Fibroblast of skin of right quadriceps (primary cell): ENCODE data around the gene KRTAP9-9.
"Not testable (repeated sequence)": the region's sequence is repeated elsewhere in the genome, so short reads cannot be mapped to it uniquely, and the experiment has no call there.

ENCODE experiments used
- DNase-seq: peaks from one replicate; pipeline ENCODE4 v3.0.0-alpha.2; 2013

The KRTAP9-9 gene

DNA sequence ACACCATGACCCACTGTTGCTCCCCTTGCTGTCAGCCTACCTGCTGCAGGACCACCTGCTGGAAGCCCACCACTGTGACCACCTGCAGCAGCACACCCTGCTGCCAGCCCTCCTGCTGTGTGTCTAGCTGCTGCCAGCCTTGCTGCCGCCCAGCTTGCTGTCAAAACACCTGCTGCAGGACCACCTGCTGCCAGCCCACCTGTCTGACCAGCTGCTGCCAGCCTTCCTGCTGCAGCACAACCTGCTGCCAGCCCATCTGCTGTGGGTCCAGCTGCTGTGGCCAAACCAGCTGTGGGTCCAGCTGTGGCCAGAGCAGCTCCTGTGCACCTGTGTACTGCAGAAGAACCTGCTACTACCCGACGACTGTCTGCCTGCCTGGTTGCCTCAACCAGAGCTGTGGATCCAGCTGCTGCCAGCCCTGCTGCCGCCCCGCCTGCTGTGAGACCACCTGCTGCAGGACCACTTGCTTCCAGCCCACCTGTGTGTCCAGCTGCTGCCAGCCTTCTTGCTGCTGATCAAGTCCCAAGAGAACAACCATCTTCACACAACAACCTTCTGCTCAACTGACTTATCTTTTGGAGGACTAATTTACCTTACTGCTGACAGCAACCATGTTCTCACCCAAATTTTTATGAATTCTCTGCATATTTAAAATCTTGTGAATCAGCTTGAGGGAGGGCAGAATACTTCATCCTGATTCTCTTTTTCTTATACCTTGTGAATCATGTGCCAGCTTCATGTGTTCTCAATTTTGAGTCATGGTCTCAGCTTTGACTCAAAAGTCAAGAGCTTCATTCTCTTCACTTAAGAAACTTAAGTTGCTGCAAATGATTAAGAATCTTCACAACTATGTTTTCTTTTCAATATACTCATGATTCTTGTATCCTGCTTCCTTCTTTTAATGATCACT is at the start of gene KRTAP9-9:
KRTAP9-9 (plus strand) TSS at position 4 of the 910 bp plus-strand sequence.
- DNase-seq = peak; percentile 68

DNA sequence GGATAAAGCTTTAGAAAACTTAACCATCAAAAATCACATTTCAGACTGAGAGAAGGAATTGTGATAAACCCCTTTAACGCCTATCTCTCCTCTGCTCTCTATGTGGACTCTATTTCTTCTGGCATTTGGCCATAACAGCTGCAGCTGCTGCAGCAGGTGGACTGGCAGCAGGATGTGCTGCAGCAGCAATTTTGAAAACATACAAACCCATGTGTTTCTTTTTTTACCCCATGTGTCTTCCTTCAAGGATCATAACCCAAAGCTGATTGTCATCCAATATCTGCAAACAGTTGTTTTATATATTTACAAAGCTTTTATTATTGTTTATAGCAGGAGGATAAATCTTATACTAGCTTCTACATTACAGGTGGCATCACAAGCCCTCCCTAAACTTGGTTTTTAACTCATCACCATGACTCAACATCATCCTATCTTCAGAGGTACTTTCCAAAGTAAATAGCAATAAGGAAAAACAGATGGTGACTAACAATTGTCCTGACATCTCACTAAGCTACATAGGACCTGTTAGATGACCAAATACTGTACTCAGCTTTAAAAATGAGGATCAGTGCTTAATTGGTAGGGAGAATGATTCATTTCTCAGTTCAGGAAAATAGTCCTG is 43.2 kb upstream of the KRTAP9-9 start:
- DNase-seq = peak; percentile 39

DNA sequence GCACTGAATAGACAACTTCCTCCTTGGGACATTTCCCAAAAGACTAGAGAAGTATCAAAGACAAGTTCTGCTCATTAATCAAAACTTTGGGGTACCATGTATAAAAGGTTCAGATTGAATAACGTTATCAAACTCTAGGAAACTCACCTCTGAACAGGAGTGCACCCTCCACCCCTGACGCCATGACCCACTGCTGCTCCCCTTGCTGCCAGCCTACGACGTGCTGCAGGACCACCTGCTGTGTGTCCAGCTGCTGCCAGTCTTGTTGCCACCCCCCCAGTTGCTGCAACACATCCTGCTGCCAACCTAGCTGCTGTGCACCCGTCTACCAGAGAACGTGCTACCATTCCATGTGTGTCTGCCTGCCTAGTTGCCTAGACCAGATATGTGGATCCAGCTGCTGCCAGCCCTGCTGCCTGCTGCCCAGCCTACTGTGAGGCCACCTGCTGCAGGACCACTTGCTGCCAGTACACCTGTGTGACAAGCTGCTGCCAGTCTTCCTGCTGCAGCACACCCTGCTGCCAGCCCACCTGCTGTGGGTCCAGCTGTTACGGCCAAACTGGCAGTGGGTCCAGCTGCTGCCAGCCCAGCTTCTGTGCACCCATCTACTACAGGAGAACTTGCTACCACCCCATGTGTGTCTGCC is 42.5 kb upstream of the KRTAP9-9 start:
- no peak for DNase-seq

DNA sequence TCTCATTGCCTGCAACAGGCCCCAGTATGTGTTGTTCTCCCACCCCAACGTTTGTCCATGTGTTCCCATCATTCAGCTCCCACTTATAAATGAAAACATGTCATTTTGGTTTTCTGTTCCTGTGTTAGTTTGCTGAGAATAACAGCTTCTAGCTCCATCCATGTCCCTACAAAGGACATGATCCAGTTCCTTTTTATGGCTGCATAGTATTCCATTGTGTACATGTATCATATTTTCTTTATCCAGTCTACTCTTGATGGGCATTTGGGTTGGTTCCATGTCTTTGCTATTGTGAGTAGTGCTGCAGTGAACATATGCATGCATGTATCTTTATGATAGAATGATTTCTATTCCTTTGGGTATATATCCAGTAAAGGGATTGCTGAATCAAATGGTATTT is 39.5 kb upstream of the KRTAP9-9 start:
- no peak for DNase-seq

DNA sequence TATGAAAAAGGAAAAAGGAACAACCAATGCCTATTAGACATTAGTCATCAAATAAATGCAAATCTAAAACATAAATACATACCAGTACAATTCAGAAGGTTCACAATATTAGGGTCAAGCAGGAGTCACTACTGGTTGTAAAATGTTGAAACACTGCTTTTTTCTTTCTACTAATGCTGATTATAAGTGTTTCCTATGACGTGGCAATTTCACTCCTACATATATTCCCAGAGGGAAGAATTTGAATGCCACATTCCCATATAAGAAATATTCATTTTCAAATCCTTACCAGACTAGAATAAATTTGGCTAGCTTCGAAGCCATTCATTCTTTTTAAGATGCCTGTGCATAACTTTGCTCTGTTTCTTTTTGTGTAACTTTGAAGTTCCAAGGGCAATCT is 31.4 kb upstream of the KRTAP9-9 start:
- peak; percentile 15 for DNase-seq

DNA sequence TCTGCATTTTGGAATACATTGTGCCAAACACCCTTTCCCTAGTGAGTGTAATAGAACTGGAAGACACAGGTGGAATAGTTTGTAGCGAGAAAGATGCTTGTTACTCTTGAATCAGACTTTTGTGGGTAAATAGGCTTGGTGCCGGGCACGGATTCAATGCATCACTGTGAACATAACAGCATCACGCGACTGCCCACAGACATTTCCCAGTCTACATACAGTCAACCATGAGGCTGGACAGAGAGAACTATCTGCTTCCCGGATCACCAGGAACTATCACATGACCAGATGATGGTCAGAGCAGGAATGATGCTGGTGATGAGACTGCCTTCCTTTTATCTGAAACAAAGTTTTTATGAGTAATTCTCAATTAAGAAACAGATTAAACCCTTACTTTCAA is 29.1 kb upstream of the KRTAP9-9 start:
- DNase-seq = no peak

DNA sequence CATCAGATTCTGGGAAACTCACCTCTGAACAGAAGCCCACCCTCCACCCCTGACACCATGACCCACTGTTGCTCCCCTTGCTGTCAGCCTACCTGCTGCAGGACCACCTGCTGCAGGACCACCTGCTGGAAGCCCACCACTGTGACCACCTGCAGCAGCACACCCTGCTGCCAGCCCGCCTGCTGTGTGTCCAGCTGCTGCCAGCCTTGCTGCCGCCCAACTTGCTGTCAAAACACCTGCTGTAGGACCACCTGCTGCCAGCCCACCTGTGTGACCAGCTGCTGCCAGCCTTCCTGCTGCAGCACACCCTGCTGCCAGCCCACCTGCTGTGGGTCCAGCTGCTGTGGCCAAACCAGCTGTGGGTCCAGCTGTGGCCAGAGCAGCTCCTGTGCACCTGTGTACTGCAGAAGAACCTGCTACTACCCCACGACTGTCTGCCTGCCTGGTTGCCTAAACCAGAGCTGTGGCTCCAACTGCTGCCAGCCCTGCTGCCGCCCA is 28.5 kb upstream of the KRTAP9-9 start, which contains the start of gene KRTAP9-2:
KRTAP9-2 (plus strand) TSS at position 51 of the 498 bp plus-strand sequence; CDS start at position 58, 7 bp downstream.
- not testable (repeated sequence) for DNase-seq

DNA sequence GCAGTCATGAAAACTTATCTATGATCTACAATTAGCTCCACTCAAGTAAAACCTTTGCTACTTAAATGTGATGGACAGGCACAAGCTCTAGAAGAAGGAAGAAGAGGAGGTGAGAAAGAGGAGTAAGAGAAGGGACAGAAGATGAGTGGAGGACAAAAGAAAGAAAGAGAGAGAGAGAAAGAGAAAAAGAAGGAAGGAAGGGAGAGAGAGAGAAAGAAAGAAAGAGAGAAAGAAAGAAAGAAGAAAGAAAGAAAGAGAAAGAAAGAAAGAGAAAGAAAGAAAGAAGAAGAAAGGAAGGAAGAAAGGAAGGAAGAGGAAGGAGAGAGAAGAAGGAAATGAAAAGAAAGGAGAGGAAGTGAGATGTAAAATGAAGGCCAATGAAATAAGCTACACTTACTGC is 25.1 kb upstream of the KRTAP9-9 start:
- DNase-seq = no peak

DNA sequence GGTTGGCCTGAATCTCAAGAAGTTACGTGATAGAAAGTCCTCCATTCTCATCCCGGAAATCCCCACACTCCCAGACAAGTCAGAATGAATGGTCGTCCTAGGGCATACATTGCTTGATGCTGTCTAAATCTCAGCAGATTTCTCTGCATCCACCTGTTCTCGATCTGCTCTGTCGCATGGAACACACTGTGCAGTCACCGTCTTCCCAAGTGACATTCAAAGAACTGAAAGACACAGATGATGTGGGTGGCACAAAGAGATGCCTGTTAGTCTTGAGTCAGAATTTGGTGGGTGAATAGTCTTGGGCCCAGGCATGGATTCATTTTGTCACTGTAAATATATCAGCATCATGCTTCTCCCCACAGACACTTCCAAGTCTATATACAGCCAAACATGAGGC is 23.5 kb upstream of the KRTAP9-9 start:
- no peak for DNase-seq

DNA sequence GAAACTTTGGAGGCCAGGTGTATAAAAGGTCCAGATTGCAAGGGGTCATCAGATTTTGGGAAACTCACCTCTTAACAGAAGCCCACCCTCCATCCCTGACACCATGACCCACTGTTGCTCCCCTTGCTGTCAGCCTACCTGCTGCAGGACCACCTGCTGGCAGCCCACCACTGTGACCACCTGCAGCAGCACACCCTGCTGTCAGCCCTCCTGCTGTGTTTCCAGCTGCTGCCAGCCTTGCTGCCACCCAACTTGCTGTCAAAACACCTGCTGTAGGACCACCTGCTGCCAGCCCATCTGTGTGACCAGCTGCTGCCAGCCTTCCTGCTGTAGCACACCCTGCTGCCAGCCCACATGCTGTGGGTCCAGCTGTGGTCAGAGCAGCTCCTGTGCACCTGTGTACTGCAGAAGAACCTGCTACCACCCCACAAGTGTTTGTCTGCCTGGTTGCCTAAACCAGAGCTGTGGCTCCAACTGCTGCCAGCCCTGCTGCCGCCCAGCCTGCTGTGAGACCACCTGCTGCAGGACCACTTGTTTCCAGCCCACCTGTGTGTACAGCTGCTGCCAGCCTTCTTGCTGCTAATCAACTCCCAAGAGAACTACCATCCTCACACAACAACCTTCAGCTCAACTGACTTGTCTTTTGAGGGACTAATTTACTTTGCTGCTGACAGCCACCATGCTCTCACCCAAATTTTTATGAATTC is 22.6 kb upstream of the KRTAP9-9 start, which contains the start of gene KRTAP9-3:
KRTAP9-3 (plus strand) TSS at position 51 of the 707 bp plus-strand sequence; CDS start at position 104, 53 bp downstream.
- DNase-seq = not testable (repeated sequence)

DNA sequence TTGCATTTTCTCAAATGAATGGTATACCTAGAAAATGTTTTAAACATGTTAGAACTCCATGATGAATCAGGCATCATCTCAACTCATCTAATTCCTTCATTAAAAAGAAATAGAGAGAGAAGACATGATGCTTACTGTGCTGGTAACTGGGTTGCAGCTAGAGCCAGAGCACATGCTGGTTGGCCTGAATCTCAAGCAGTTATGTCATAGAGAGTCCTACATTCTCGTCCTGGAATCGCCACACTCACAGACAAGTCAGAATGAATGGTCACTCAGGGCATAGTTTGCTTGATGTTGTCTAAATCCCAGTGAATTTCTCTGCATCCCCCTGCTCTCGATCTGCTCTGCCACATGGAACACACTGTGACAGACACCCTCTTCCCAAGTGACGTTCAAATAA is 18.1 kb upstream of the KRTAP9-9 start:
- not testable (repeated sequence) for DNase-seq

DNA sequence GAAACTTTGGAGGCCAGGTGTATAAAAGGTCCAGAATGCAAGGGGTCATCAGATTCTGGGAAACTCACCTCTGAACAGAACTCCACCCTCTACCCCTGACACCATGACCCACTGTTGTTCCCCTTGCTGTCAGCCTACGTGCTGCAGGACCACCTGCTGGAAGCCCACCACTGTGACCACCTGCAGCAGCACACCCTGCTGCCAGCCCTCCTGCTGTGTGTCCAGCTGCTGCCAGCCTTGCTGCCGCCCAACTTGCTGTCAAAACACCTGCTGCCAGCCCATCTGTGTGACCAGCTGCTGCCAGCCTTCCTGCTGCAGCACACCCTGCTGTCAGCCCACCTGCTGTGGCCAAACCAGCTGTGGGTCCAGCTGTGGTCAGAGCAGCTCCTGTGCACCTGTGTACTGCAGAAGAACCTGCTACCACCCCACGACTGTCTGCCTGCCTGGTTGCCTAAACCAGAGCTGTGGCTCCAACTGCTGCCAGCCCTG is 17.2 kb upstream of the KRTAP9-9 start, which contains the start of gene KRTAP9-8:
KRTAP9-8 (plus strand) TSS at position 51 of the 489 bp plus-strand sequence; CDS start at position 104, 53 bp downstream.
- DNase-seq = not testable (repeated sequence)

DNA sequence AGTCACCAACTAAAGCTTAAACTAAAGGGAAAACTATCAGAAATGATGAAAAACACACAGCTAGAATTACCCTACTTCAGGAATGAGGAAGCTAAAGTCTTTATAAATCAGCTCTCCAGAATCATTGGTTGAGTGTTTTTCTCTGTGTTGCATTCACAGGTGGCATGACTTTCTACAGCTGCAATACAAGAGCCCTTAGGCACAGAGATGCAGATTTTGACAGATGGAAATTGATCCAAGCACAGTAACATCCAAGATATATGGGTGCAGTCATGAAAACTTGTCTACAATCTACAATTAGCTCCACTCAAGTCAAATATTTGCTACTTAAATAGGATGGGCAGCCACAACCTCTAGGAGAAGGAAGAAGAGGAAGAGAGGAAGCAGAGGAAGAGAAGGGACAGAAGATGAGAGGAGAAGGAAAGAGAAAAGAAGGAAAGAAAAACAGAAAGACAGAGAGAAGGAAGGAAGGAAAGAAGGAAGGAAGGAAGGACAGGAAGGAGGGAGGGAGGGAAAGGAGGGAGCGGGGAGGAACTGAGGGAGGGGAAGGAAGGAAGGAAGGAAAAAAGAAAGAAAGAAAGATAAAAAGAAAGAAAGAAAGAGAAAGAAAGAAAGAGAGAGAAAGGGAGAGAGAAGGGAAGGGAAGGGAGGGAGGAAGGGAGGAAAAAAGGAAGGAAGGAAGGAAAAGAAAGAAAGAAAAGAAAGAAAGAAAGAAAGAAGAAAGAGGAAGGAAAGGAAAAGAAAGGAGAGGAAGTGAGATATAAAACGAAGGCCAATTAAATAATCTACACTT is 8.0 kb upstream of the KRTAP9-9 start:
- not testable (repeated sequence) for DNase-seq

DNA sequence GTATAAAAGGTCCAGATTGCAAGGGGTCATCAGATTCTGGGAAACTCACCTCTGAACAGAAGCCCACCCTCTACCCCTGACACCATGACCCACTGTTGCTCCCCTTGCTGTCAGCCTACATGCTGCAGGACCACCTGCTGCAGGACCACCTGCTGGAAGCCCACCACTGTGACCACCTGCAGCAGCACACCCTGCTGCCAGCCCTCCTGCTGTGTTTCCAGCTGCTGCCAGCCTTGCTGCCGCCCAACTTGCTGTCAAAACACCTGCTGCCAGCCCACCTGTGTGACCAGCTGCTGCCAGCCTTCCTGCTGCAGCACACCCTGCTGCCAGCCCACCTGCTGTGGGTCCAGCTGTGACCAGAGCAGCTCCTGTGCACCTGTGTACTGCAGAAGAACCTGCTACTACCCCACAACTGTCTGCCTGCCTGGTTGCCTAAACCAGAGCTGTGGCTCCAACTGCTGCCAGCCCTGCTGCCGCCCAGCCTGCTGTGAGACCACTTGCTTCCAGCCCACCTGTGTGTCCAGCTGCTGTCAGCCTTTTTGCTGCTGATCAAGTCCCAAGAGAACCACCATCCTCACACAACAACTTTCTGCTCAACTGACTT is 5.4 kb upstream of the KRTAP9-9 start, which contains the start of gene KRTAP9-4:
KRTAP9-4 (plus strand) TSS at position 51 of the 604 bp plus-strand sequence; CDS start at position 85, 34 bp downstream.
- not testable (repeated sequence) for DNase-seq

DNA sequence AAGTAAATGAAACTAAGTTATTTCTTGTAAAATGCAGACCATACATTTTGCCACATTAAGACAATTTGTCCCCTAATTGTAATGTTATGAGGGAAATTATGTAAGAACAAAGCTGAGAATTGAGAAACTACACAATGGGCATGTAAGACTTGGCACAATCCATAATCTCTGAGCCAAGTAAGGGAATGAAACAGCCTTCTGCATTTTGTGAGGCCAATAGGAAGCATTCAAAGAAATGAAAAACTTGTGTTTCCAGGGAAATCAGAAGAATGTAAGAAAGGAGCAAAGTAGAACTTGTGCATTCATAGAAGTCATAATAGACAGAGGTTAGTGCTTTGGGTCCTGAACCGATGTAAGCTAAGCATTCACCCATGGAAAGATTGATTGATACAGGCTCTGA is 3.9 kb upstream of the KRTAP9-9 start:
- DNase-seq = no peak

DNA sequence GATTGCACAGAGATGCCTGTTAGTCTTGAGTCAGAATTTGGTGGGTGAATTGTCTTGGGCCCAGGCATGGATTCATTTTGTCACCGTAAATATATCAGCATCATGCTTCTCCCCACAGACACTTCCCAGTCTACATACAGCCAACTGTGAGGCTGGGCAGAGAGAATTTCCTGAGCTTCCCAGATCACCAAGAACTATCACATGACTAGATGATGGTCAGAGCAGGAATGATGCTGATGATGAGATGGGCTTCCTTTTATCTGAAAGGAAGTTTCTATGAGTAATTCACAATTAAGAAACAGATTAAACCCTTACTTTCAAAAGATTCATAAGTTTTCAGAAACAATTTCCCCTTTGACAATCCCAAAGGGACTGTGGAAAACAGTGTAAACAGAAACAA is 323 bp upstream of the KRTAP9-9 start:
- DNase-seq = peak; percentile 7

DNA sequence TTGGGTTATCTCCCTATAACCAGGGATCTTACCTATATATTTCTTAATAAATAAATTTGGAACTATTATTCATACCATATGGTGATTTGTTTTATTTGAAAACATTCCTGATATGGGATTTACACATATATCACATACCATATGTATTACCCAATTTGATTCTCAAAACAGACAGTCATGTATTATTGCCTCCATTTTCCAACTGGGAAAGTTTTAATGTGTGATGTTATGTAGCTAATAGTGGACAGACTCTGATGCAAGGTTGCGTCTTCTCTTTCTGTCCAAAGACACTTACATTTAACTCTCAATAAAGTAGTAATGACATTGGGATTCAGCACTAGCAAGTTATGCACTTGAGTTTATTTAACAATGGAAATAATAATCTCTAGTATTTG is 1.1 kb downstream of the KRTAP9-9 start:
- DNase-seq = peak; percentile 55

DNA sequence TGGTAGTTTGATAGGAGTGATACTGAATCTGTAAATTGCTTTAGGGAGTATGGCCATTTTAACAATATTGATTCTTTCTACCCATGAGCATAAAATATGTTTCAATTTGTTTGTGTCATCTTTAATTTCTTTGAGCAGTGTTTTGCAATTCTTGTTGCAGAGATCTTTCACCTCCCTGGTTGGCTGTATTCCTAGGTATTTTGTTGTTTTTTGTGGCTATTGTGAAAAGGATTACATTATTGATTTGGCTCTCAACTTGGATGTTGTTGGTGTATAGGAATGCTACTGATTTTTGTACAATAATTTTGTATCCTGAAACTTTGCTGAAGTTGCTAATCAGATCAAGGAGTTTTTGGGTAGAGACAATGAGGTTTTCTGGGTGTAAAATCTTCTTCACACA is 3.2 kb downstream of the KRTAP9-9 start:
- no peak for DNase-seq

DNA sequence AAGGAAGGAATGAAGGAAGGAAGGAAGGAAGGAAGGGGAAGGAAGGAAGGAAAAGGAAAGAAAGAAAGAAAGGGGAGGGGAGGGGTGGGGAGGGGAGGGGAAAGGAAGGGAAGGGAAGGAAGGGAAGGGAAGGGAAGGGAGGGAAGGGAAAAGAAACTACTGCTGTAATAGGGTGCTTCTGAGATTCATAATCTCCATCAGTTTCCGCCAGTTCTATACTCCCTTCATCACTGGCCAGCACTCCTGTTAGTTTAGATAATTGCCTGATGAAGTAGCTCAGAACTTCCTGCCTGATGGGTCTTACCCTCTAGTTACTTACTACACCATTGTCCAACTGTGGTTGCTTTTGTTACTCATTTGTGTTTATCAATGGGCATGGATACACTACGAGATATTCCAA is 8.0 kb downstream of the KRTAP9-9 start:
- no peak for DNase-seq

DNA sequence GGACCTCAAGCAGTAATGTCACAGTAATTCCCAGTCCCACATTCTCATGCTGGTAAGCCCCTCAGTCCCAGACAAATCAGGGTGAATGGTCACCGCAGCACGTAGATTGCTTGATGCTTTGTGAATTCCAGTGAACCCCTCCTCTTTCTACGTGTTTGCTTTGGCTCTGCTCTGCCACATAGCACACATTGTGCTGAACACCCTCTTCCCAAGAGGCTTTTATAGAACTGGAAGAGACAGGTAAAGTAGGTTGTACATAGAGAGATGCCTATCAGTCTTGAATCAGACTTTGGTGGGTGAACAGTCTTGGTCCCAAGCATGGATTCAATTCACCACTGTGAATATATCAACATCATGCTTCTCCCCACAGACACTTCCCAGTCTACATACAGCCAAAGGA is 9.4 kb downstream of the KRTAP9-9 start:
- no peak for DNase-seq

DNA sequence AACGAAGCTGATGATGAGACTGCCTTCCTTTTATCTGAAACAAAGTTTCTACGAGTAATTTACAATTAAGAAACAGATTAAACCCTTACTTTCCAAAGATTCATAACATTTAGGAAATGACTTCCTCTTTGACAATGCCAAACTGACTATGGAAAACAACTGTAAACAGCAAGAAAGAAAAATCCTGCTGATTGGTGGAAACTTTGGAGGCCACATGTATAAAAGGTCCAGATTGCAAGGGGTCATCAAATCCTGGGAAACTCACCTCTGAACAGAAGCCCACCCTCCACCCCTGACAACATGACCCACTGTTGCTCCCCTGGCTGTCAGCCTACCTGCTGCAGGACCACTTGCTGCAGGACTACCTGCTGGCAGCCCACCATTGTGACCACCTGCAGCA is 9.9 kb downstream of the KRTAP9-9 start, which contains the start of gene KRTAP9-6:
KRTAP9-6 (plus strand) TSS at position 301 of the 400 bp plus-strand sequence; CDS start at position 301, 0 bp downstream.
- no peak for DNase-seq
